Activated T-cell treated with anti-CD3 and anti-CD28 coated beads, Interleukin-2, amount 50 U/mL, for 4 hours (primary cell): ENCODE data around the gene SHROOM3. TPM values are rescaled to one million over a fixed set of nuclear protein-coding genes. Genes with fewer than 3 reads are reported as not detected.

Experiments
- ATAC-seq, 2 donors: fragments of 200-7000 bp; cut with Tn5 transposase; one replicate each; pipeline ENCODE4 v1.10.0; 2021
- DNase-seq: peaks from one replicate; pipeline ENCODE4 v3.0.0-alpha.2; 2020
- H3K27me3 Mint-ChIP-seq: one replicate; pipeline ENCODE4 v1.8.0; 2021; ENCODE audit warnings: low read depth, mixed read lengths
- H3K36me3 Mint-ChIP-seq: one replicate; pipeline ENCODE4 v1.8.0; 2022; ENCODE audit warnings: mixed read lengths; ENCODE audit not compliant: insufficient read depth
- H3K4me1 Mint-ChIP-seq: one replicate; pipeline ENCODE4 v1.8.0; 2021; ENCODE audit warnings: low read depth, mixed read lengths
- H3K4me3 Mint-ChIP-seq: one replicate; pipeline ENCODE4 v1.8.0; 2021; ENCODE audit warnings: mild to moderate bottlenecking, moderate library complexity, mixed read lengths
- H3K9me3 Mint-ChIP-seq: one replicate; pipeline ENCODE4 v1.8.0; 2021; ENCODE audit warnings: mixed read lengths
- total RNA-seq, 3 donors: library from RNA; stranded (reverse); gene quantifications; one replicate each; pipeline ENCODE4 v1.2.1, GENCODE V29; 2021

SHROOM3 gene
- total RNA-seq, 3 donors from 2014 or later = 0.05 to 0.33 (median 0.08) TPM

DNA sequence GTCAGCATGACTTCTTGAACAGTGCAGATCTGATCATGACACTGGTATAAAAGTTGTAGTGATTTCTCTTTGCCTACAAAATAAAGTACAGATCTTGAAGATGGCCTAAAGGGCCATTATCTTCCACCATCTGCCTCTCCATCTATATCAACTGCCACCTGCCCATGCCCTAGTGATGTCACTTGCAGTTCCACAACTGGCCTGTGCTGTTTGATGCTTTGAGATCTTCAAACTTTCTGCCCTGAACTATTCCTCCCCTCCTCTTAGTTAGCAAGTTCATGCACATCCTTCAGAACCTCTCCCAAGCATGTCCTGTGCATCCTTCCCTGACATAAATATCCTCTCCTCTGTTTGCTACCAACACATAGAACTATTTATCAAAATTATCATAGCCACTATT, 245.9 kb downstream of the SHROOM3 start:
- no peak for ATAC-seq
- no peak for DNase-seq
- Mint-ChIP-seq H3K4me3 (no peak overlapping the region), H3K36me3 (no peaks in the 10 kb centered on the region), H3K9me3 (no peaks in the 10 kb centered on the region), H3K27me3 (peaks cover 18% of the 10 kb centered on the region), H3K4me1 (no peaks in the 10 kb centered on the region)

GRCh38 chr4:76681996-76682395, 247.0 kb downstream of the SHROOM3 start:
- no peak overlapping the region for H3K4me3 Mint-ChIP-seq
- ATAC-seq = no peak
- H3K9me3 Mint-ChIP-seq = no peaks in the 10 kb centered on the region
- no peaks in the 10 kb centered on the region for H3K36me3 Mint-ChIP-seq
- peaks cover 15% of the 10 kb centered on the region for H3K27me3 Mint-ChIP-seq
- DNase-seq = no peak
- H3K4me1 Mint-ChIP-seq = no peaks in the 10 kb centered on the region

DNA sequence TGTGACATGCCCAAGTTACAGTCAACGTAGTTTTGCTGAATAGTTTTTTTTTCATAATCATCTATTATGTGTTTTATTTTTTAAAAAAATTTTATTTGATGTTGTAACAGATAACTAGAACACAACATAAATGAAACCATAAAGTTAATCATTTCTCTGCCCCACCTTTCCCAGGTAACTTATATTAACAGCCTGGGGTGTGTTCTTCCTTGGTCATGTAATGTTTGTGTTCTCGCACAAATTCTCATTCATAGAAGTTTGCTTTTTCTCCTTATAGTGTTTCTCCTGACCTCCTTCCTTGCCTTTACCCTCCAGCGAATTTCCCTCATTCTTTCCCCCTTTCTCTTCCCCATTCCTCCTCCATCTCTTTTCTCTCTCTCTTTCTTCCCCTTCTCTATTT, 248.1 kb downstream of the SHROOM3 start:
- Mint-ChIP-seq H3K27me3 (peaks cover 24% of the 10 kb centered on the region), H3K4me3 (no peak overlapping the region), H3K9me3 (no peaks in the 10 kb centered on the region), H3K36me3 (no peaks in the 10 kb centered on the region), H3K4me1 (no peaks in the 10 kb centered on the region)
- DNase-seq (no peak), ATAC-seq (no peak)

GRCh38 chr4:76687746-76688448, 252.9 kb downstream of the SHROOM3 start:
- Mint-ChIP-seq H3K9me3 (no peaks in the 10 kb centered on the region), H3K4me3 (no peak overlapping the region), H3K4me1 (peaks cover 16% of the 10 kb centered on the region), H3K36me3 (no peaks in the 10 kb centered on the region), H3K27me3 (peaks cover 64% of the 10 kb centered on the region)
- ATAC-seq = no peak
- DNase-seq = no peak

DNA sequence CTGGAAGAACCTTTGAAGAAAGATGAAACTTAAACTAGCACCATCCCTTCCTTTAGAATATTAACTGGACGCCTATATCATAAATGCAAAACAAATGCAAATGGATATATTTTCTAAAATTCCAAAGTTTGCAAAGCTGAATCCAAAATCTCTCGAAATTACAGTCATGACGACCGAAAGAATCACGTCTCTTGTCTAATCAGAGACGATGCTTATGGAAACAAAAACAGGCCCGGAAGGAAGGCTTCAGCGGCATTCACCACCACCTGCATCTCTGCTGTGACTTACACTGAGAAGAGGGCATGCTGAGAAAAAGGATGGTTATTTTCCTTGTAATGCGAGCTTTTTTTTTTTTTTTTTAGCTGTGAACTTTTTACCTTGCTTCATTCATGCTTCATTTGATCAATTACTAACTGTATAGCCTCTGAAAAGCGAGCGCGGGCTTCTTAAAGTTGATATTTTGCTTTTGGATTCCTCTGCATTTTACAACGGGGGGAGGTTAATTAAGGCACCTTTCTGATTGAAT, 253.7 kb downstream of the SHROOM3 start:
- no peak for DNase-seq
- no peak for ATAC-seq
- Mint-ChIP-seq H3K9me3 (no peaks in the 10 kb centered on the region), H3K4me1 (peaks cover 16% of the 10 kb centered on the region), H3K27me3 (peaks cover 62% of the 10 kb centered on the region), H3K36me3 (no peaks in the 10 kb centered on the region), H3K4me3 (peak overlapping the region; percentile 64)

DNA sequence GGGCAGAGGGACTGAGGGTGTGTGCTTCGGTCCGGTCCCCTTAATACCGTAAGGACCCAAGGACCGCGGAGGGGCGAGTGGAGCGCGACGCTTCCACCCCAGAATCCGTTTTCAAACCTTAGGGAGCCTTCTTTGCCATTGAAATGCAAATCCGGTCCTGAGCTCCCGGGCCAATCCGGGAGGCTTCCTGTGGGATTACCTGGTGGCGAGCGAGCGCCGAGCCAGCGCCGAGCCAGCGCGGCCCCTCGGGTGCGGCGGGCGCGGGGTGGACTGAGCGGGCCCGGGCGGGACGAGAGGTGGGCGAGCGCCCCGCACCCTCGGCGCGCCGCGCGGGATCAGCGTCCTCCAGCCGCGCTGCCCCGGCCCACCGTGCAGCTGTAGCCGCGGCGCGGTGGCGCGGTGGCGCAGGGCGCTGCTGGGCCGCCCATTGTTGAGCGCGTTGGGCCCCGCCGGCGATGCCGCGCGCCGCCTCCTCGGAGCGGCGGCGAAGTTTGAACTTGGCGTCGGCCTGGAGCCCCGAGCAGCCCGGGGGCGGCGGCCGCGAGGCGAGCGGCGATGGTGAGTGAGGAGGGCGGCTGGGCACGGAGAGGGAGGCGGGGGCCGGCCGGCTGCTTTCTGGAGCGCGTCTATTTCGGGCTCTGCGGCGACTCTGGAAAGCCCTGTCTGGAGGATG, 254.3 kb downstream of the SHROOM3 start:
- H3K36me3 Mint-ChIP-seq = no peaks in the 10 kb centered on the region
- DNase-seq (peak; percentile 4), ATAC-seq (peak; percentile 88 to 89)
- no peaks in the 10 kb centered on the region for H3K9me3 Mint-ChIP-seq
- peaks cover 16% of the 10 kb centered on the region for H3K4me1 Mint-ChIP-seq
- peak overlapping the region; percentile 68 for H3K4me3 Mint-ChIP-seq
- H3K27me3 Mint-ChIP-seq = peaks cover 61% of the 10 kb centered on the region

DNA sequence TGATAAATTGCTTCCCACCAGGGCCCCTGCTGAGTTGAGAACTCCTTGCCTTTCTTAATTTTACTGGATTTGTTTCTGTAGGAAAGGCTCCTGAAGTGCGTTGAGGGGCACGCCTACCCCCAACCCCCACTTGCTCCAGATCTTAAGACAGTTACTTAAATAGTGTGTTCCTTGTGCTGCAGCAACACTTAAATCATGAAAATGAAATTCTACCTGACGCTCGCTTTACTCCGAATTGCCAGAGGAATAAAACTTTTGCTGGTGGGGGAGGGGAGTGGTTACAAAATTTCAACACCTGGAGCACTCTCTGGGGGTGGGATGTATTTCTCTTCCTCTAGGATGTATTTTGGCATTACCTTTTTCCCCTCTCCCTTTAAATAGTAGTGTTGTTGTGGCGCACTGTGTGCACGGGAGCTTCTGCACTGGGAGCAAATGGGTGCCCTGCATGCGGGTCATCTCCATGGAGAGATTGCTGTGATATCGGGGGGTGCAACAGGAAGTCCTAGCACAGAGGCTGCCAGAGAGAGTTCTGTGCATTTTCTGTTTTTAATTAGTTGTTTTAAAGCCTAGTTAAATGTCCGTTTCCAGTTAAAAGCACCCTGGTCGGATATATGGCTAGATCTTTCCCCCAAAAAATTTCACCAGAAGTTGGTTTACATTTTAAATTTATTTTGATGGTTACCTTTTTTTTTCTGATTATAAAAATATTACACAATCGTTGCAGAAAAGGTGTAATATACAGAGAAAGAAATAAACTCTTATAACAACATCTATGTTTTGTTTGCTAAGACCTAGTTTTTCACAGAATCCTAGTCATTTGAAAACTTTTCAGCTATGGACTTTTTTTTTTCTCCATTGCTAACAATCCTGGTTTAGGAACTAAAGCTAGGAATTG, 255.2 kb downstream of the SHROOM3 start:
- DNase-seq (no peak), ATAC-seq (no peak)
- no peaks in the 10 kb centered on the region for H3K9me3 Mint-ChIP-seq
- peaks cover 16% of the 10 kb centered on the region for H3K4me1 Mint-ChIP-seq
- H3K36me3 Mint-ChIP-seq = no peaks in the 10 kb centered on the region
- peak overlapping the region; percentile 68 for H3K4me3 Mint-ChIP-seq
- peaks cover 68% of the 10 kb centered on the region for H3K27me3 Mint-ChIP-seq

GRCh38 chr4:76690906-76691275, 255.9 kb downstream of the SHROOM3 start:
- no peak for DNase-seq
- peaks cover 16% of the 10 kb centered on the region for H3K4me1 Mint-ChIP-seq

GRCh38 chr4:76691807-76692582, 257.0 kb downstream of the SHROOM3 start:
- Mint-ChIP-seq H3K4me1 (peaks cover 16% of the 10 kb centered on the region), H3K36me3 (no peaks in the 10 kb centered on the region), H3K27me3 (peaks cover 85% of the 10 kb centered on the region), H3K9me3 (no peaks in the 10 kb centered on the region), H3K4me3 (no peak overlapping the region)
- DNase-seq (no peak), ATAC-seq (no peak)

More at GRCh38 chr4:76690906-76691275, 255.9 kb downstream of the SHROOM3 start:
- H3K4me3 Mint-ChIP-seq = no peak overlapping the region
- no peaks in the 10 kb centered on the region for H3K9me3 Mint-ChIP-seq
- peaks cover 75% of the 10 kb centered on the region for H3K27me3 Mint-ChIP-seq
- no peak for ATAC-seq
- no peaks in the 10 kb centered on the region for H3K36me3 Mint-ChIP-seq

GRCh38 chr4:76692761-76693160, 257.7 kb downstream of the SHROOM3 start:
- ATAC-seq (no peak), DNase-seq (no peak)
- Mint-ChIP-seq H3K27me3 (peaks cover 80% of the 10 kb centered on the region), H3K4me1 (peaks cover 21% of the 10 kb centered on the region), H3K9me3 (no peaks in the 10 kb centered on the region), H3K4me3 (no peak overlapping the region), H3K36me3 (no peaks in the 10 kb centered on the region)

DNA sequence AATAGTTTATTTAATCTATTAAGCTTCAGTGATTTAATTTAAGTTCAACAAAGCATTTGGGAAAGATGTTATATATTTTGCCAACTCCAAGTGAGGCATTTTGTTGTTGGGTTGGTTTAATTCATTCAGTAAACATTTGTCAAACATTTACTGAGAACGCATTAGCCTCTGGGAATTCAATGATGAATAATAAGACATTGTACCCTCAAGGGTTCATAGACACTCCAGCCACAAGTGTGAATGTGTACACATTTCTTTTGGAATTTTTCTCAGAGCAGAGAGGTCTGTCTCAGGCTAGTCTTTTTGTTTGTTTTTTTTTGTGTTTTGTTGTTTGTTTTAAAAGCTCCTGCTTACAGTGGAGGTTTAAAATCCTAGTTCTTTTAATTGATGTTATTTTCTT, 259.0 kb downstream of the SHROOM3 start:
- Mint-ChIP-seq H3K36me3 (no peaks in the 10 kb centered on the region), H3K4me1 (peaks cover 14% of the 10 kb centered on the region)

DNA sequence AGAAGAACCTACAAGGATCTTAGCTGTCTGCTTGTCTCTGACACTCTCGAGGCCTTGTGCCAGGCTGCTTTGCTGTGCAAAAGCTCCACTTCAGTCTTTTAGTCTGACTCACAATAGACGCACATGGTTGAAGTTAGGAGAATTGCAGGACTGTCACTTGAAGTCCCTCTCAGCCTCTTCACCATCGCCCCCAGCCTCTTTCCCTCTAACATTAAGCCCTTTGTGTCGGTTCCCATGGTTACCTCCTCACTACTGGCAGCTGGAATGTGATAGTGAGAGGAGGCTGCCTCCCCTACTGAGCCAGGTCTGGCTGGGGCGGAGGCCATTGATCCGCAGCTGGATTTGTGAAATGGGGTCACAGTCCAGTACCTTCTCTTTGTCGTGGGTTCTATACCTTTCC, 261.1 kb downstream of the SHROOM3 start:
- H3K27me3 Mint-ChIP-seq = peaks cover 58% of the 10 kb centered on the region
- ATAC-seq (no peak), DNase-seq (no peak)
- no peak overlapping the region for H3K4me3 Mint-ChIP-seq
- H3K36me3 Mint-ChIP-seq = no peaks in the 10 kb centered on the region
- H3K4me1 Mint-ChIP-seq = peaks cover 5% of the 10 kb centered on the region
- H3K9me3 Mint-ChIP-seq = no peaks in the 10 kb centered on the region

More for the DNA sequence above, 259.0 kb downstream of the SHROOM3 start:
- DNase-seq = no peak
- H3K9me3 Mint-ChIP-seq = no peaks in the 10 kb centered on the region
- ATAC-seq = no peak
- H3K27me3 Mint-ChIP-seq = peaks cover 71% of the 10 kb centered on the region
- H3K4me3 Mint-ChIP-seq = no peak overlapping the region

GRCh38 chr4:76697129-76697803, 262.2 kb downstream of the SHROOM3 start:
- H3K4me1 Mint-ChIP-seq = peaks cover 5% of the 10 kb centered on the region
- ATAC-seq = no peak
- DNase-seq = no peak
- H3K9me3 Mint-ChIP-seq = no peaks in the 10 kb centered on the region
- H3K36me3 Mint-ChIP-seq = no peaks in the 10 kb centered on the region
- H3K4me3 Mint-ChIP-seq = no peak overlapping the region
- H3K27me3 Mint-ChIP-seq = peaks cover 47% of the 10 kb centered on the region
